ENCODE data around the gene C19orf47. TPM values are rescaled to one million over a fixed set of nuclear protein-coding genes. Genes with fewer than 3 reads are reported as not detected.
"Not testable (repeated sequence)": the region's sequence is repeated elsewhere in the genome, so short reads cannot be mapped to it uniquely, and the experiment has no call there.

C19orf47 gene
- total RNA-seq, 1 donor from 2014 or later = 215 TPM

DNA sequence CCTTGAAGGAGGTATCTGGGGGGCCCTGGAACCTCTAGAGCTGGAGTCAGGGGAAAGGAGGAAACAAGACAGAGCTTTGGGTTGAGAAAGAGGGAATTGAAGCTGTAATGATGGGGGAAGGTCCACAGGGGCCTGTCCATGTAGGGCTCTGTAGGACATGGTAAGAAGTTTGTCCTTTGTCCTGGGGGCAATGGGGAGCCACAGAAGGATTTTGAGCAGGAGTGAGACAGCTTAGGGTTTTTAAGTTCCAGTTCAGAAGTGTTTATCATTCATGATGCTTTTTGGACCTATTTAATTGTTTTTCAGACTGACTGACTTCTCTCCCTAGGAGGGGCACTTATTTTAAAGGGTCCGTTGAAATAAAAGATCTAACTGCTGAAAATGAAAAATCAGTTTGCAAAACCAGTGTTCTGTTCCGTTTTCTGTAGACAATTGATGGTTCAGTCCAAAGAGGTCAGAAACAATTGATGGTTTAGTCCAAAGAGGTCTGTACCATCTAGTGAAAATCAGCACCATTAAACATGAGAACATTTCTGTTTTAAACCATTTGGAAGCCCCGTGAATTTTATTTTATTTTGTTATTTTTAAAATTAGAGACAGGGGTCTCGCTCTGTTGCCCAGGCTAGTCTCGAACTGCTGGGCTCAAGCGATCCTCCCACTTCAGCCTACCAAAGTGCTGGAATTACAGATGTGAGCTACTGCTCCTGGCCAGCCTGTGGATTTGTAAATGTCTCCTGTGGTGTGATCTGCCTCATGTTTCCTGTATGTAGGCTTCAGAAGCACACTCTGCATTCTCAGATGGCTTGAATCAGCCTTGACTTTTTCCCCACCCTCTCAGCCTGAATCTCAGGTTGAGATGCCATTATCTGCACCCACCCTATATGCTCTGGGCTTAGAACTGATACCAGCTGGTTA is 8.7 kb upstream of the C19orf47 start:
- DNase-seq (no peak), ATAC-seq (no peak)
- intact Hi-C loops (cut with micrococcal nuclease) = no loop called here

DNA sequence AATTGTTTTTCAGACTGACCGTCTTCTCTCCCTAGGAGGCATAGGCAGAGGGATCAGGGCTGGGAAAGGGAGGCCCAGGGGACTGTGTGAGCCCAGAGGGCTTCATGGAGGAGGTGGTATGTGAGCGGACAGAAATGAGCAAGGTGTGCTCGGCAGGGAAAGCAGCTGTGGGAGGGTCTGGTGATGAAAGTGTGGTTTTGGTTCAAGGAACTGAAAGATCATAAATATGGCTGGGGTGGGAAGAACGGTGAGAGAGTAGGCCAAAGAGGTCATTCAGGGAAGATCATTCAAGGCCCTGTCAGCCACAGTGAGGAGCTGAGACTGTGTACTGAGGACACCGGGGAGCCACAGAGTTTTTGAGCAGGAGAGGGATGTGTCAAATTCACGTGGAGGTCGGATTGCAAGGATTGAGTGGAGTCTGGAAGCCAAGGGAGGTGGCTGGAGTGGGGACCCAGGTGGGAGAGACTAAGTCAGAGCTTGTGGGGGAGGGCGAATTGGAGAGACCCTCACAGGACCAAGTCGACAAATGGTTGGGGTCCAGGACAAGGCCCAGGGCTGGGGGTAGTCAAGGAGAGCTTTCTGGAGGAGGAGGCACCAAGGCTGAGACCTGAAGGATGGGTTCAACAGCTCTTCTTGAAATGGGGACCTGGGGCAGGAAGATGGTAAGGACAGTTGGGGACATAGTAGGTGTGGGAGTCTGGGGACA is 7.9 kb upstream of the C19orf47 start:
- intact Hi-C loops (cut with micrococcal nuclease) = no loop called here
- DNase-seq (no peak), ATAC-seq (no peak)

DNA sequence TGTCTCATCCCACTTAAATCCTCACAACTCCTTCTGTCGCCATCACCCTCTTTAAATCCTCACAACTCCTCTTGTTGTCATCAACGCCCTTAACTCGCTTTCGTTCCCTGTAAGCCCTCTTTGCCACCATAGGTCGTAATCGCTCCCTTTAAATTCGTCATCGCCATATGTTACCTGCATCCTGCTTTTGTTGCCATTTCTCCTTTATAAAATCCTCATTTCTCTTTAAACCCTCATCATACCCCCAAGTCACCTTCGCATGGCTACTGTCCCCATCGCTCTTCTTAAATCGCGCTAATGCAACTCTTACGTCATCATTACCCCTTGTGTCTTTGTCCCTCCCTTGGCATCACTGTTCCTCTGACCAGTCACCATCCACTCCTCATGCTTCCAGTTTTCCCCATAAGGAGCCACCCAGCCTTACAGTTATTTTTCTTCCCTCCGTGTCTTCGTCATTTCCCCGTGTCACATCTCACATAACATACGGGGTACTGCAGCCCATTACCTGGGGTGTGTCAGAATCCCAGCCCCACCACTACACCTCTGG is 837 bp upstream of the C19orf47 start:
- DNase-seq = no peak
- intact Hi-C loops (cut with micrococcal nuclease) = no loop called here
- ATAC-seq = no peak

DNA sequence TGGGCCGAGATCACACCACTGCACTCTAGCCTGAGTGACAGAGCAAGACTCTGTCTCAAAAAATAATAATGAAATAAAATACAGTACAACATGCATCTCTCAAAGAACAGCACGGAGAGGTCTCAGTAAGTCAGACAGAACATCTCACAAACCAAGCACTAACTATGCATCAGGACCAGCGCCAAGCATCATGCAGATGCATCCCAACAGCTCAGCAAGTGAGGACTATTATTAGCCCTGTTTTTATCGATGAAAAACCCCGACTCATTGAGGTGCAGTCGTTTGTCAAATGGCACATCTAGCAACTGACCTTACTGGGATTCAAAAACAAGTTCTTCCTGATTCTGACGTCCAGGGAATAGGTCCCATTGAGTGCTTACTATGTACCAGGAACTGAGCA is 3.8 kb downstream of the C19orf47 start:
- DNase-seq (no peak), ATAC-seq (no peak)
- intact Hi-C loops (cut with micrococcal nuclease) = no loop called here

DNA sequence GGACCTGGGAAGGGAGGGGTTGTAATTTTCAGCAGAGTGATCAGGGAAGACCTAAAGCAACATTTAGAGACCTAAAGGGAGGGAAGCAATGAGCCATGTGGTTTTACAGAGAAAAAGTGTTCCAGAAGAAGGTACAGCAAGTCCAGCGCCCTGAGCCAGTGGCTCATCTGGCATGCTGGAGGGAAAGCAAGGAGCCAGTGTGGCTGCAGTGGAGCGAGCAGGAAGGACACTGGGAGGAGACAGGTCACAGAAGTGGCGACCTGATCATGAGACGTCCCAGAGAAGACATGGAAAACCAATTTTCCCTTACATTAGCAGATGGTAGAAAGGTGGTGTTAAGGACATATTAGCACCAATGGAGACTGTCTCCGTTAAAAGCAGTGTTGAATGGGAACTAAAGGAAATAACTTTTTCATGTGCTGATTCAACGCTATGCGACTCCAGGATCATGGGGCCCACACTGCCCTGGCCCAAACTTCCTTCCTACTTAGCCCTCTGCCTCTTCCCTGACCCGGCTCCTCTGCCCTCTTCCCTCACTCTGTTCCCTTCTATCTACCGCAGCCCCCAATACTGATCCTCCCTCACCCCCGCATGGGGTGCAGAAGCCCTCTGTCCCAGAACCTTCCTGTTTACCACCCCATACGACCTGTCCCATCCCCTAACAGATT is 5.4 kb downstream of the C19orf47 start:
- ATAC-seq = no peak
- intact Hi-C loops (cut with micrococcal nuclease) = no loop called here

DNA sequence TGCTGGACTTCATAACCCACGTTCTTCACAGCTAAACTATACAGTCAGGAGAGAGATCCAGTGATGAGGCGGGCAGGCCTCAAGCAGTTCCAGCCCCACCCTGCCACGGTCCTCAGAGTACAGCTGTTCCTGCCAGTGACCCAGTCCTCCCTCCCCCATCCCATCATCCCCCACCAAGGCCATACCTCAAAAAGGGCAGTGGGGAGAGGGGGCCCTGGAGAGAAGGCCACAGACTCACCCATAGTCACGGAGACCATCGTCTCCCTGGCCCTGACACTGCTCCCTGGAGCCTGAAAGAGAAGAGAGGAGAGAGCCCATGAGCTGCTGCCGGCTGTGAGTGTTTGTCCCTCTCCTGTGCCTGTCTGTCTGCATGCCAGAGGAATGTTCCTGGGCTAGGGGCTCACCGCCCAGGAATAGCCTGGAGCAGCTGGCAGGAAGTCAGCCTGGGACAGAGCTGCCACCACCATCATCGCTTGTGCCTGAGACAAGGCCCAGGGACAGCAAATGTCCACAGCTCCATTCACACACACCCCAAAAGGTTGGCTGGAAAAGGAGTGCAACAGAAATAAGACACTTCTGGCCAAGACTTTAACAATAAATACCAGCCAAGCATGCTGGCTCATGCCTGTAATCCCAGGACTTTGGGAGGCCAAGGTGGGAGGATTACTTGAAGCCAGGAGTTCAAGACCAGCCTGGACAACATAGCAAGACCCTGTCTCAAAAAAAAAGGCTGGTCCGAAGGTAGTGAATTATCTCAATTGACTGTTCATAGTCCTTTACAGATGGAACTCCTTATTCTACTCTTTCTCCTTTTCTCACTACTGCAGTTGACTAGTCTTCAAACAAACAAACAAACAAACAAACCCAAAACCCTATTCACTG is 6.4 kb downstream of the C19orf47 start:
- ATAC-seq = peak; percentile 97
- intact Hi-C loops (cut with micrococcal nuclease) = no loop called here
- peak; percentile 88 for DNase-seq

More for the DNA sequence above, 5.4 kb downstream of the C19orf47 start:
- no peak for DNase-seq

DNA sequence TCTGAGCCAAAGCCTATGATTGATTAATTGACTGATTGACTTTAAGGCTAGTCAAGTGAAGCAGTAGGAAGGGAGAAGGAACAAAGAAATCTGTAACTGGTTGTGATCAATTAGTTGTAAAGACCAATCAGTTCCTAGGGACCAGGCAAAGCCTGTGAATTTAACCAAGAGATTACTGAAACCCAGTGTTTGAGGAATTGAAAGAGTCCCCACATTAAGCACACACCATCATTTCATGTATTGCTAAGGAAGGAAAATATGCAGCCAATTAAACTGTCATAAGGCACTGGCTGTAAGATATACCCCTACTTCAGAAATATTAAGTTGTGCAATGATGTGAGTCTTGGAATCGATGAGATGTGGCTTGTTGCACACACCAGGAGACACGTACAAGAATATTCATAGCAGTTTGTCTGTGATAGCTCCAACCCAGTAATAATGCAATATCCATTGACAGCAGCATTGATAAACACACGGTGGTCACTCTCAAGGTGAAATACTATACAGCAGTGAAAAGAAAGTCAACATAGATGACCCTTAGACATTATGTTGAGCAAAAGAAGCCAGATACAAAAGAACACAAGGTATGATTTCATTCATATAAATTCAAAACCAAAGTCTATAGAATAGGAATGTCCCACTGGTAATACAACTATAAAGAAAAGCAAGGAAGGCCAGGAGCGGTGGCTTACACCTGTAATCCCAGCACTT is 9.0 kb downstream of the C19orf47 start:
- intact Hi-C loops (cut with micrococcal nuclease) = no loop called here
- ATAC-seq = no peak
- no peak for DNase-seq

DNA sequence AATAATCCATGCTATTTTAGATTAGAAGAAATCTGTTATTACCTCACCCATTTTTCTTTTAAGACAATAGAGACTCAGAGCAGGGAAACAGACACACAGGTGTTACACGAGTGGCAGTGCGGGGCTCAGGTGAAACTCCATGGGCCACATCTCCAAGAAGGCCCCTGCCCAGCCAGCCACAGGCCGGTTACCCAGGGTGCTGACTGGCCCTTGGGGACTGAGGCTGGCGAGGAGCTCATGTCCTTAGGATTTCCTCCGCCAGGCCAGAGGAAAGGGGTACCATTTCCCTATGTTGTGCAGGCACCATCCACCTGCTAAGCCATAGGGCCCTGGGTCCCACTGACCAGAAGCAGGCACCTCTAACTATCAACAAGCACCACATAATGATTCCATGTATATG is 10.6 kb downstream of the C19orf47 start:
- no peak for DNase-seq
- intact Hi-C loops (cut with micrococcal nuclease) = no loop called here
- no peak for ATAC-seq

DNA sequence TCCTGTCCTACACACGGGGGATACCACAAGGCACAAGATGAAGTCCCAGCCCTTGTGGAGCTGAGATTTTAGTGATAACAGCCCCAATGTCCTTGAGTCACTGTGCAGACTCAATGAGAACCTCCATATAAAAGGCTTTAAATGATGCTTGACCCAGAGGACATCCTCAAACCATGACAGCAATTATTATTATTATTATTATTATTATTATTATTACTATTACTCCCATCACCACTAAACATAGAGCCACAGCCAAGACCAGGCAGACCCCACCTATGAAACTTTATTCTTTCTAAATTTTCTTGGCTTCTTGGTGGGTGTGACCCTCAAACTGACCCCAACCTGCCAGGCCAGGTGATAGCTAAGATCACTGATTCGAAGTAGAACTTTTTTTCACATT is 11.1 kb downstream of the C19orf47 start:
- DNase-seq = peak; percentile 12
- no peak for ATAC-seq
- intact Hi-C loops (cut with micrococcal nuclease) = no loop called here

DNA sequence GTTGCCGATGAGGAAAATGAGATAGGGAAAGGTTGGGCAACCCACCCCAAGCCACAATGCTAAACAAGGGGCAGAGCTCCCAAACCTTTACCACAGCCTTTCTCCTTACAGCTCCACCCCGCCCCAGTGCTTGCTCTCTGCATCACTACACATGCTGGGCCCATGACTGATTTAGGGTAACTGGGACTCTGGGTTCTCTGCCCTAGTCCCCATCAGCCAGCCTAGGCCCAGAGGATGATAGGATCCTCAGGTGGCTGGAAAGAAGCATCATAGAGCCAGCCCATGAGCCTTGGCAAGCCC is 11.6 kb downstream of the C19orf47 start:
- intact Hi-C loops (cut with micrococcal nuclease) = no loop called here
- ATAC-seq (no peak), DNase-seq (no peak)

DNA sequence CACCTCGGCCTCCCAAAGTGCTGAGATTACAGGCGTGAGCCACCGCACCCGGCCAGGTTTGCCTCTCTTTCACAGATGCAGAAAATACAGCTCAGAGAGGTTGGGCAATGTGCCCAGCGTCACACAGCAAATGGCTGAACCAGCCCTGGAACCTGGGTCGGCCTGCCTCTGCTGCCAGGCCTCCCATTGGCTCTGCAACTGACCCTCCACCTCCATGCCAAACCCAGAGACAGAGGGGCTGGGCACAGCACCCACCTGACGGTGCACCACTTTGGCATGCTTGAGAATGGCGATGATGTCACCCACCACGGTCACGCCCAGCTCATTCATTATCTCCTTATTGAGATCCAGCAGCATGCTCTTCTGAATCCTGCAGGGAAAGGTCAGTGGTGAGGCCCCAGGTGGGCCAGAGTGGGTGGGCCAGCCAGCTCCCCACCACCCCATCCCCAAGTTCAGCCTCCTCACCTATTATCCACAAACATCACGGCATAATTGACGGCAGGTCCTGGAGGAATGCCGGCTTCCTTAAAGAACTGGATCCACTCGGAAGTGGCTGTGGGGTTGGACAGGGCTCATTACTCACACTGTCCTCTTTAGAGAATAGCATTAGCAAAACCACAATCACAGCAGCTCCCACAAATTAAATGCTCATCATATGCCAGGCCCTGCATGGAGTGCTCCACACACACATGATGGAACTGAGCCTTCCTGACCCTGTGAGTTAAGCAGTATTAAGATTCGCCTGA is 12.2 kb downstream of the C19orf47 start:
- DNase-seq (no peak), ATAC-seq (no peak)
- intact Hi-C loops (cut with micrococcal nuclease) = no loop called here

DNA sequence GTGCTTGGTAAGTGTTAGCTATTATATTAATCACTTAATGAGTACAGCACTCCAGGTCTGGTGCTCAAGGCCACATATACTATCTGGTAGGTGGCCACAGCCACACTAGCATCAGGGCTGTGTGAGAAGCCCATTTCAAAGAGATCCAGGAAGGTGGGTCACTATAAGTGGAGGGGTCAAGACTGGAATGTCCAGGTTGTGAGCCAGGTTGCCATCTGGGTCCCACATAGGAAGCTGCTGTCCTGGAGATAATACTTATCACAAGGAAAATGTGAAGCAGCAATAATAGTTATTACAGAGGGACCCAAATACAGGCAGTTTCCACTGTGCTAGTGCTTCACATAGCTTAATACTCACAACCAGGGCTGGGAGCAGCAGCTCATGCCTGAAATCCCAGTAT is 13.1 kb downstream of the C19orf47 start:
- ATAC-seq = no peak
- DNase-seq = no peak
- intact Hi-C loops (cut with micrococcal nuclease) = no loop called here

DNA sequence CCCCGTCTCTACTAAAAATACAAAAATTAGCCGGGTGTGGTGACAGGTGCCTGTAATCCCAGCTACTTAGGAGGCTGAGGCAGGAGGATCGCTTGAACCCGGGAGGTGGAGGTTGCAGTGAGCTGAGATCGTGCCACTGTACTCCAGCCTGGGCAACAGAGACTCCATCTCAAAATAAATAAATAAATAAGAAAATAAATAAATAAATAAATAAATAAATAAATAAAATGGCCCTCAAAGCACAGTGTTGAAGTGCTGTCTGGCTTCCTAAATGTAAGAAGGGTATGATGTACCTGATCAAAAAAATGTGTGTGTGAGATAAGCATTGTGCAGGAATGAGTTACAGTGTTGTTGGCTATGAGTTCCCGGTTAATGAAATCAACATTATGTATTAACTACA is 15.1 kb downstream of the C19orf47 start:
- DNase-seq; ATAC-seq; intact Hi-C loops (cut with micrococcal nuclease): not testable (repeated sequence)

DNA sequence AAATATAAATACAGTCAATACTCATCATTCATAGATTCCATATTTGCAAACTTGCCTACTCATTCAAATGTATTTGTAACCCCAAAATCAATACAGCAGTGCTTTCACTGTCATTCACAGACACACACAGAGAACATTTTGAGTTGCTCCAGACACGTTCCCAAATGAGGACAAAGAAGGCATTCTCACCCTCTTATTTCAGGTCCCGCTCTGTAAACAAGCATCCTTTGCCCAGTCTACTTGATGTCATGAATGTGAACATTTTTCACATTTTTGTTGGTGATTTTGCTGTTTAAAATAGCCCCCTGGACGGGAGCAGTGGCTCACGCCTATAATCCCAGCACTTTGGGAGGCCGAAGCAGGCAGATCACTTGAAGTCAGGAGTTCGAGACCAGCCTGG is 15.5 kb downstream of the C19orf47 start:
- ATAC-seq (no peak), DNase-seq (no peak)
- intact Hi-C loops (cut with micrococcal nuclease) = no loop called here

DNA sequence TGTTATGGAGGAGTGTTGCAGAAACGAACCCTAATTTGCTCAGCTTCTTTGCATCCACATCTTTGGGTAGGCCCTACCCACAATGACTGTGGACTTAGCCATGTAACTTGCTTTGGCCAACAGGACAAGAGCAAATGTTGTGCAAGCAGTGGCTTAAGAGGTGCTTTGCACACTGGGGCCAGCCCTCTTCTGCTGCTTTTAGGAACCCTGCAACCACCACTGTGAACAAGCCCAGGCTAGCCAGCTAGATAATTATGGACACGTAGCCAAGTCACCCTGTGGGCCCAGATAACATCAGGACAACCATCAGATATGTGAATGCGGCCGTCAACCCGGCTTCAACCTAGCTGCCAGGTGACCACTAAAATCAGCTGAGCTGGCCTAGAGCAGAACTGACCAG is 17.1 kb downstream of the C19orf47 start:
- ATAC-seq = no peak
- intact Hi-C loops (cut with micrococcal nuclease) = no loop called here
- DNase-seq = no peak

DNA sequence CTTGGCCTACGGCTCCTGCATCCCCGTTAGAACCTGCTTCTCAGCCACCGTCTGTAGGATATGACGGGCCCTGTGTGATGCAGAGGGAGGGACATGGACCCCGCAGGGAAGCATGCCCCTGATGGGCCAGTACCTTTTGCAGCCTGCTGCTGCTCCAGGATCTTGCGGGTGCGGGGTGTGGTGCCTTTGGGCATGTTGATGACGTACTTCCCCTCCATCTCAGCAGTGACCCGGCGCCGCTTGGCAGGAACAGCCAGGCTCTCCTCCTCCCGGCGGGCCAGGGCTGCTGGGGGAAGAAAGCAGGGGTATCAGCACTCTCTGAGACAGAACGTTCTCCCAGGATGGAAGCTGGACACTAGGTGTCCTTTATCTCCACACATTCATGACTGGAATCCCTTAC is 22.0 kb downstream of the C19orf47 start:
- DNase-seq (no peak), ATAC-seq (no peak)
- intact Hi-C loops (cut with micrococcal nuclease) = no loop called here

DNA sequence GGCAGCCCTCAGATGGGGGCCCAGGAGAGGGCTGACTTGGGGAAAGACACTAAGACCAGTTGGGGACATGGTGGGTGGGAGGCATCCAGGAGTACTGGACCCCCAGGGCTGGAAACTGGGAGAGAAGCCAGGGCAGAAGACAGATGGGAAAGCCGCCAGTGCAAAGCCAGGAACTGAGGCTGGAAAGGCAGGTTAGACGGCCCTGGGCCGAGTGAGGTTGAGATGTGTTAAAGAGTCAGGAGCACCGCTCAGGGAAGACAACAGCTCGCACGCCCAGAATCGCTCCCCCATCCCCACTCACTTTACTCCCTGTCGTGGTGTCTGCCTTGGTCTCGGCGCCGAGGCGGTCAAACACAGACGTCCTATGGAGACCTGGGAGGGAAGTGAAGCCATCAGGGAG is 24.5 kb downstream of the C19orf47 start:
- no peak for ATAC-seq
- intact Hi-C loops (cut with micrococcal nuclease) = no loop called here
- DNase-seq = no peak
